SK-N-SH treated with all-trans-retinoic acid at 6 μM for 48 hours (cell line): ENCODE measurements around the gene SLC1A5.

Source experiments
- BACH2 ChIP-seq: fragments of 250-450 bp; sonication (Bioruptor Pico); IDR thresholded peaks from 2 replicates; pipeline ENCODE4 v1.9.0; 2021; ENCODE audit warnings: mild to moderate bottlenecking, borderline replicate concordance
- ESRRG ChIP-seq: fragments of 250-450 bp; sonication (Bioruptor Pico); IDR thresholded peaks from 2 replicates; pipeline ENCODE4 v1.6.1; 2021; ENCODE audit warnings: mild to moderate bottlenecking
- ISL1 ChIP-seq: fragments of 250-450 bp; sonication (Bioruptor Pico); IDR thresholded peaks from 2 replicates; pipeline ENCODE4 v2.1.2; 2022; ENCODE audit warnings: mild to moderate bottlenecking, moderate library complexity
- RARB ChIP-seq: fragments of 250-450 bp; sonication (Bioruptor Pico); IDR thresholded peaks from 2 replicates; pipeline ENCODE4 v1.8.0; 2021; ENCODE audit warnings: mild to moderate bottlenecking, moderate library complexity
- SNAI2 ChIP-seq: fragments of 250-450 bp; sonication (Bioruptor Pico); IDR thresholded peaks from 2 replicates; pipeline ENCODE4 v1.5.0; 2020; ENCODE audit warnings: mild to moderate bottlenecking, moderate library complexity
- ZFP30 ChIP-seq: fragments of 450-650 bp; formaldehyde crosslinking; IDR thresholded peaks from 2 replicates; pipeline ENCODE4 v1.5.0; 2022; ENCODE audit warnings: mild to moderate bottlenecking, moderate library complexity
- ZNF70 ChIP-seq: fragments of 450-650 bp; formaldehyde crosslinking; IDR thresholded peaks from 2 replicates; pipeline ENCODE4 v1.5.0; 2020; ENCODE audit warnings: mild to moderate bottlenecking, moderate library complexity
- ZNF8 ChIP-seq: fragments of 450-650 bp; formaldehyde crosslinking; IDR thresholded peaks from 2 replicates; pipeline ENCODE4 v1.5.0; 2020; ENCODE audit warnings: mild to moderate bottlenecking, moderate library complexity
- TF ChIP-seq, protein P1 (sequence below): fragments of 250-450 bp; sonication (Bioruptor Pico); IDR thresholded peaks from 2 replicates; pipeline ENCODE4 v1.8.0; 2020; ENCODE audit warnings: mild to moderate bottlenecking, moderate library complexity, borderline replicate concordance
- TF ChIP-seq, protein P2 (sequence below): fragments of 250-450 bp; sonication (Bioruptor Pico); IDR thresholded peaks from 2 replicates; pipeline ENCODE4 v1.5.1; 2021; ENCODE audit warnings: mild to moderate bottlenecking, moderate library complexity

DNA sequence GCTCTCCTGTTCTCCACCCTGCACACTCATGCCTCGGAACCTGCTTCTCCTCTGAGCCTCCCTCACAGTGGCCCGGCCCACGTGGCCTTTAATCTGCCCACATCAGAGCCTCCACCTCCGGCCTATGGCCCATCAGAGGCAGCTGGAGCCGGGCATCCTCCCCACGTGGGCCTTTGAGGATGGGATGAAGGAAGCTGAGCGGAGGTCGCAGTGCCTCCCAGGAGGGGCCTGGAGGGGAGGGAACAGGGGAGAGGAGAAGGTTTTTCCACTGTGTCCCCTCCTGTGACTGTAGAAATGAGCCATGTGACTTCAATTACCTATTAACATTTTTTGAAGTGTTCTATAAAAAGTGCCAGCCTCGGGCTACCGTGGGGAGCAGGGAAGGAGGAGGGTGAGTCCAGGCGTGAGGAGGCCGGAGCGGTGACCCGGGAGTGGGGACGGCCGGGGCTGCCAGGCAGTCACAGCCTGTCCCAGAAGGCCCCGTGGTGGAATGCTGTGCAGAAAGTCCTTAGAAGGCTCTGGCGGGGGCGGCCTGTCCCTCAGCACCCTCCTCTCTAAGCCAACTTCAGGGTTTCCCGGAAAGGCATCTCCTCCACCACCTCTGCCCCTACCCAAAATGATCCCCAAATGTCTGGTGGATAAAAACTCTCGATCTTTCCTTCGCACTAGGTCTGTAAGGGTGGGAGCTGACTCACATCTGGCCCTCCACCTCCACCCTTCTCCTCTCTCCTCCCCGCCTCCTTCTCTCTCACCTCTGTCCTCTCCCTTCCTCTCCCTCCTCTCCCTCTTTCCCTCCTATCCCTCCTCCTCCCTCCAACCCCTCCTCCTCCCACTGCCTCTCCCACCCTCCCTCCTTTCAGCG, 24.8 kb upstream of the SLC1A5 start:
- TF ChIP-seq, protein P1, sequence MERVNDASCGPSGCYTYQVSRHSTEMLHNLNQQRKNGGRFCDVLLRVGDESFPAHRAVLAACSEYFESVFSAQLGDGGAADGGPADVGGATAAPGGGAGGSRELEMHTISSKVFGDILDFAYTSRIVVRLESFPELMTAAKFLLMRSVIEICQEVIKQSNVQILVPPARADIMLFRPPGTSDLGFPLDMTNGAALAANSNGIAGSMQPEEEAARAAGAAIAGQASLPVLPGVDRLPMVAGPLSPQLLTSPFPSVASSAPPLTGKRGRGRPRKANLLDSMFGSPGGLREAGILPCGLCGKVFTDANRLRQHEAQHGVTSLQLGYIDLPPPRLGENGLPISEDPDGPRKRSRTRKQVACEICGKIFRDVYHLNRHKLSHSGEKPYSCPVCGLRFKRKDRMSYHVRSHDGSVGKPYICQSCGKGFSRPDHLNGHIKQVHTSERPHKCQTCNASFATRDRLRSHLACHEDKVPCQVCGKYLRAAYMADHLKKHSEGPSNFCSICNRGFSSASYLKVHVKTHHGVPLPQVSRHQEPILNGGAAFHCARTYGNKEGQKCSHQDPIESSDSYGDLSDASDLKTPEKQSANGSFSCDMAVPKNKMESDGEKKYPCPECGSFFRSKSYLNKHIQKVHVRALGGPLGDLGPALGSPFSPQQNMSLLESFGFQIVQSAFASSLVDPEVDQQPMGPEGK (CRISPR knock-in tag): no peak
- TF ChIP-seq RARB (CRISPR knock-in tag): no peak
- TF ChIP-seq ZFP30 (CRISPR knock-in tag): no peak
- TF ChIP-seq, protein P2, sequence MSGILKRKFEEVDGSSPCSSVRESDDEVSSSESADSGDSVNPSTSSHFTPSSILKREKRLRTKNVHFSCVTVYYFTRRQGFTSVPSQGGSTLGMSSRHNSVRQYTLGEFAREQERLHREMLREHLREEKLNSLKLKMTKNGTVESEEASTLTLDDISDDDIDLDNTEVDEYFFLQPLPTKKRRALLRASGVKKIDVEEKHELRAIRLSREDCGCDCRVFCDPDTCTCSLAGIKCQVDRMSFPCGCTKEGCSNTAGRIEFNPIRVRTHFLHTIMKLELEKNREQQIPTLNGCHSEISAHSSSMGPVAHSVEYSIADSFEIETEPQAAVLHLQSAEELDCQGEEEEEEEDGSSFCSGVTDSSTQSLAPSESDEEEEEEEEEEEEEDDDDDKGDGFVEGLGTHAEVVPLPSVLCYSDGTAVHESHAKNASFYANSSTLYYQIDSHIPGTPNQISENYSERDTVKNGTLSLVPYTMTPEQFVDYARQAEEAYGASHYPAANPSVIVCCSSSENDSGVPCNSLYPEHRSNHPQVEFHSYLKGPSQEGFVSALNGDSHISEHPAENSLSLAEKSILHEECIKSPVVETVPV: no peak
- no peak for TF ChIP-seq SNAI2 (CRISPR knock-in tag)
- no peak for TF ChIP-seq ISL1 (CRISPR knock-in tag)
- peak; percentile 82 for TF ChIP-seq ZNF70 (CRISPR knock-in tag)
- no peak for TF ChIP-seq ESRRG (CRISPR knock-in tag)
- TF ChIP-seq ZNF8: no peak
- no peak for TF ChIP-seq BACH2
